HG02642 (cell line): ENCODE results near the gene SETBP1.

Experiments
- ATAC-seq: cut with Tn5 transposase; IDR thresholded peaks from one replicate; pipeline ENCODE4 v1.9.1; 2021; ENCODE audit warnings: mild to moderate bottlenecking; ENCODE audit not compliant: unreplicated experiment, poor library complexity

SETBP1 gene

GRCh38 chr18:44729631-44730101 lies 49.0 kb downstream of the SETBP1 start:
- no peak for ATAC-seq

- ATAC-seq = no peak
Measured at GRCh38 chr18:44730803-44731529, 50.3 kb downstream of the SETBP1 start.

- ATAC-seq = no peak
Measured at GRCh38 chr18:44731530-44732237, 51.0 kb downstream of the SETBP1 start.

DNA sequence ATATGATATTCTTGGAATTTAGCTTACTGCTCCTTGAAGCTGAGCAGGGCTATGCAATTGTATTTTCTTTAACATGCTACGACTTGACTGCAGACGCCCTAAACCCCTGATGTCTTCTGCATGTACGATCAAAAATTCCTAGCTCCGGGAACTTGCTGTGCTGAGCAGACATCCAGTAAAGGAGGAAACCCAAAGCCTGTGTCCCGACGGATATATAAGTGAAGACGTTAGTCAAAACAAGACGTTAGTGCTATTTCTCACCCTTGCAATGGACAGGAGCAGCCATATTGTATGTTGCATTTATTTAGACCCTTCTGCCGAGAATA lies 51.5 kb downstream of the SETBP1 start:
- ATAC-seq = no peak

- ATAC-seq = no peak
Measured at GRCh38 chr18:44732599-44732998, 51.9 kb downstream of the SETBP1 start.

GRCh38 chr18:44733069-44733753 lies 52.5 kb downstream of the SETBP1 start:
- no peak for ATAC-seq

DNA sequence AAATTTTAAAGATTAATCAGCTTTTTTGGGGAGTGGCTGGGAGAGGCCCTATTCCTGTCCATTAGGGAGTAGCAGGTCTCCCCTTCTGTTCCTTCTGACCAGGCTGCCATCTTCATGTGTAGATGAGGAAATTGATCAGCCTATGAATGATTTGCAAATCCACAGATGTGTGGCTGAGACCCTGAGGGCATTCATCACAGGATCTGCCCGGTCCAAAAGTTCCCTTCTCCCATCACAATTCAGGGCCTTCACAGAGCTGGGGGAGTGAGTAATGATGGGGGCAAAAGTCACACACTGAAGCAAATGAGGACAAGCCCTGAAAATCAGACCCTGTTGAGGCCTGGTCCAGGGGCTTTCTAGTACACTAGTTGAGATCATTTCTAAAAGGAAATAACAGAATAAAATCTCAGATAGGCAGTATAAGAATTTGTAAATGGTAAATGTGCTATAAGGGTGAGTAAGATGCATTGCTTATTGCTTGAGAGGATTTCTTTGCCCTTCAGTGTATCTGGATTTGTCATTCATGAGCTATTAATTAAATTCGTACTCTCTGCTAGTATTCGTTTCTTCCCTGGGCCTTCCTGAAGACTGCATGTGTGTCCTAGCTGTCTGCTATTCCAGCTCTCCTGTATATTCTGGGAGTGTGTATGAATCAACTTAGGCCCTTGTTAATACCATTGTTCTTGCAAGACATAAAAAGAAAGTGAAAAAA lies 53.2 kb downstream of the SETBP1 start:
- no peak for ATAC-seq

- ATAC-seq = no peak
Measured at GRCh38 chr18:44735096-44735495, 54.4 kb downstream of the SETBP1 start.

DNA sequence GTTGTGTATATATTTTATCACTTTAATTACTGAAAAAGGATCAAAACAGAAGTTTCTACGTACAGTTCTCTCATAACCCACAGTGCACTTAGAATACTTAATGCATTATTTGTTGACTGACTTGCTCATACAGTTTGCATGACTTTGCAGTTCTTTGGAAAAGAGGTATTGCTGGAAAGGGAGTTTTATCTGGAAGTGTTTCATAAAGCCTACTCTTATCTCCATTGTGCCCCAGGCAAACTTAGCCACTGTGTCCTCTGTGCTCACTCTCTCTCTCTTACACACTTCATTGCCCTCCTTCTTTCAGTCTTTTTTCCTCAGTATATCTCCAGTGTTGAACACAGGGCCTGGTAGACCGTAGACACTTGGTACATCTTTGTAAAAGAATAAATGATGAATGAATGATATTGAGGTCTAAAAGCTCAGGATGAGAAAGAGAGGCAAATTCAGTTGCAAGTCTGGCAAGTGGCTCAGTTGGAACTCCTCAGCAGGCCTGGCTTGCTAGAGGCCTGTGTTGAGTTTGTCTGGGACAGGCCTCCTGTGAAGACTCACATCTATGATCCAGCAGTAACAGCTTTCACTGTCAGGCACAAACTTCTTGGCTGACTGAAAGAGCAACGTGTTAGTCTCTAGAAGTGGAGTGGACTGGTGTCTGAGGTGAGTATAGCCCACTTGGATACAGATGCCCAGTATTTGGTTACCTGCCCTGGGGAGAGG lies 56.1 kb downstream of the SETBP1 start:
- ATAC-seq = no peak

DNA sequence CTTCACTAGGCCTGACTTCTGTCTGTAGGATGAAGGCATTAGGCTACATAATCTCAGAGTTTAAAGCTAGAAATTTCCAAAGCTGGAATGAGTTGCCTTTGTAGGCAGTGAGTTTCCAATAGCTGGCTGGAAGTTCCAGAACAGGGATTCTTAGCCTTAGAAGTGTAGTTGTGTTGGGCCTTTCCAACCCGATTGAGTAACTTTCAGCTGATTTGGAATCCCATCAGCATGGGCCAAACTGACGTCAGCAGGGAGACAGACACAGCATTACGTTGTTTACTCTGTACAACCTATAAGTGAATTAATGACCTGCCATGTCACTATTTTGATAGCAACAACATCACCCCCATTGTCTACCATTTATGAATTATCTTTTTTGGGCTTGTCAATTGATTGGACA lies 56.9 kb downstream of the SETBP1 start:
- no peak for ATAC-seq

DNA sequence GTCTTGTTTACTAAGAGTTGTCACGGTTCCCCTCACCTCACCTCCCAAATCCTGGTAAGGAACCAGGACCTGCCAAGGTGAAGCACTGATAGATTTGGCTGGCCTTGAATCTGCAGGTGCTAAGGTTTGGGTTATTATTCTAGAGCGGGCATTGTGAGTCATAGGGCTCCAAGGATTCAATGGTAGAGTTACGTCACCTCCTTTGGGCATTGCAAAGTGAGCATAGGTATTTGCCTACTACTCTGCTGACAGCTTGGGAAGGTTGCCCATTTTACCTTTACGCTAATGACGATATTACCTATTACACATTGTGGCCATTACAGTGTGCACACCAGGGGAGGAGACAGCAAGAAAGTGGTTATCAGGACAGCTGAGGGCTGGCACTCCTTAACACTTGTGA lies 59.3 kb downstream of the SETBP1 start:
- no peak for ATAC-seq

- ATAC-seq = no peak
Measured at GRCh38 chr18:44741085-44741484, 60.4 kb downstream of the SETBP1 start.

GRCh38 chr18:44741511-44741910 lies 60.8 kb downstream of the SETBP1 start:
- no peak for ATAC-seq

DNA sequence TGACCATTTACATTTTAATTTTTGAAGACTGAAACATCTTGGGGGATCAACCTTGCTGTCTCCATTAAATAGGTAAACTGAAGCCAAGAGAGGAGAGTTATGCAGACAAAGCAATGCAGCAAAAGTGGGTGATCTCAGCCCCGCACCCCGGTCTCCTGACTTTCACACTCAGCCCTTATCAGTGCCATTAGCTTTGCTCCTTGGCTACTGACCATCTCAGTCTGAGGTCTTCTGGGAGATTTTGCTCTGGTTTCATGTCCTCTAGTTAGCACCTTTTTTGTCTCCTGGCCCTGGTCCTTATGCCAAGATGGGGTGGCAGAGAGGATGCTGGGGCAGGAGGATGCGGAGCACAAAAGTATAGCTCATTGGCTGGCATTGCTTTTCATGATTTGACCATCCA lies 61.4 kb downstream of the SETBP1 start:
- no peak for ATAC-seq

DNA sequence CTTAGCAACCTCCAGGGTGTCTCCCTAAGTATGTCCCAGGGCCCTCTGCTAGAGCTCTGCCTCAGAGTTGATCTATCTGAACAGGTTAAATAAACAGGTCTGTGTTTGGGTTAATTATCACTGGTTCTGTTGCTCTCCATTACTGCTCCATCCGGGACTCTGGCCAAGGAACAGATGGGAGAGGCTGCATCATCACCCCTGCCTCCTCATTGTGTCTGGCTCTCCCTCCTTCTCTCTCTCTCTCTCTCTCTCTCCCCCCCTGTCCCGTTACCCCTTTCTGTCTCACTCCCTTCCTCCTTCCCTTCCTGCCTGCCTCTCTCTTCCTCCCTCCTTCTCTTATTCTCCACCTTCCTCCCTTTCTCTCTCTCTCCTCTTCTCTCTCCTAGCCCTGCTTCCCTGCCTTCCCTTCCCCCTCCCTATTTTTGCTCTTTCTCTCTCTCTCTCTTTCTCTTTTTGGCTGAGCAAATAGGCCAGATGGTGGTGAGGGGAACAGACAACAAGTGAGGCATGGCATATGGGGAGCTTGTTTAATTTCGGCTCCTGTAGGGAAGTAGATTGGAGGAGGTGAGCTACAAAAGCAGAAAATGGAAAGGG lies 62.1 kb downstream of the SETBP1 start:
- ATAC-seq = no peak

- no peak for ATAC-seq
Measured at GRCh38 chr18:44743631-44744030, 62.9 kb downstream of the SETBP1 start.

DNA sequence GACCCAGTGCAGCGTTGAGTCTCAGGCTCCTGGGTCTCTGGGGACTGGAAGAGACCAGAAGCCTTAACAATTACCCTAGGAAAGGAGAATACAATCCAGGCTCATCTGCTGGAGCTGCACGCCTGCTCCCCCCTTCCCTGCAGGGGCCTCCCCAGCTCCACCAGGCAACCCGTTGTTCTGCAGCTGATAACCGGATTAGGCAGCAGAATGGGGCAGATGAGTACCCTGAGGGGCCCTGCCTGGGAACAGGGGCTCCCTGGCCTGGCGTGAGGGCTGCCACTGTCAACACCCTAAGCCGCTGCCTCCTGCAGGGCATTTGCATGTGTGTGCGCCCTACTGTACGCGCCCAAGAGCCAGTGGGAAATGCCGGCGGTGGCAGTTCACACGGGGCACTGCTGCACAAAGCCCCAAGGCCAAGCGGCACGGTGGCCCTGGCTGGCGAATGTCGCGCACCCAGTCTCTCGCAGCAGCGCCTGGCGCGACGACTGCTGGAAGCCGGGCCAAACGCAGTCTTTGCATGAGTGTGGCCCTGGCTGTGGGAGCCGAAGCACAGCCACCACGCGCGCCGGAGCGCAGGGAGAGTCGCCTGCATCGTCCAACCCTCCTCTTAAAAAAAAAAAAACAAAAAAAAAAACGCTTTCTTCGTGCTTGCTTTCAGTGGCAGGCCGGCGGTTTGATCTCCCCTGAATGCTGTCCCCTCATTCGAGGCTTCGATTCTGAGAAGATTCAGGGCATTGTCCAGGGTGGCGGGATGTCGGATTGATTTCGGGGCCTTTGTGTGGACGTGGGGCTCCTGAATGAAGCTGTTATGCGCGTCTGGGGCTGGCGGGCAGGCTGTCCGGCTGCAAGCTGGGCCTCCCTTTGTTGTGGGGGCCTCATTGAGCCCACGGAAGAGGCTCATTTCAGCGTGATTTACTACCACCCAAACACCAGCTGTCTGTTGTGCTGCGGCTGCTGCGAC lies 63.8 kb downstream of the SETBP1 start:
- no peak for ATAC-seq

GRCh38 chr18:44747157-44747556 lies 66.5 kb downstream of the SETBP1 start:
- no peak for ATAC-seq

DNA sequence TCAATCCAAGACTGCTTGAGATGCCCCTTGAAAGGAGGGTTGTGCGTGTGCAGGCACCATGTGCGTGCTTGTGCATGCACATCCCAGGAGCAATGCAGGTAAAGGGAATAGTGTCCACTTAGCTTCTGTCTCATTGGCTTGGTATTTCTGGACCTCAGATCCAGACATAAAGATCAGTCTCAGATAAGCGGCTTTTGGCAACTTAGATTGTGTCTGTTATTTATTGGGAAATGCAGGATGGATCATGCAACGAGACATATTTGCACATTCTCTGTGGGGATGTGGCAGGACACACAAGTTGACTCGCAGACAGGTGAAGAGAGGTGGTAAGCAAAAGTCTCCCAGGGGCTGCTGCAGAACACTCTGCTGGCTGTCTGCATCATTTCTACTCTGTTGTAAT lies 67.9 kb downstream of the SETBP1 start:
- no peak for ATAC-seq
